Nephron (organoid): ENCODE results near the gene FNBP1.
"Not testable (repeated sequence)": the region's sequence is repeated elsewhere in the genome, so short reads cannot be mapped to it uniquely, and the experiment has no call there.

Experiments
- H3K27ac Mint-ChIP-seq, 3 experiments: 2 replicates each; pipeline ENCODE4 v1.8.0; 2020; ENCODE audit warnings: mixed read lengths in 3 of 3, mild to moderate bottlenecking in 2 of 3, moderate library complexity in 1 of 3
- H3K27me3 Mint-ChIP-seq: 2 replicates; pipeline ENCODE4 v1.8.0; 2021; ENCODE audit warnings: low read depth, mild to moderate bottlenecking, moderate library complexity, mixed read lengths
- H3K36me3 Mint-ChIP-seq: 2 replicates; pipeline ENCODE4 v1.8.0; 2020; ENCODE audit warnings: low read depth, mixed read lengths
- H3K4me1 Mint-ChIP-seq: 2 replicates; pipeline ENCODE4 v1.8.0; 2020; ENCODE audit warnings: mixed read lengths
- H3K4me3 Mint-ChIP-seq, 3 experiments: 2 replicates each; pipeline ENCODE4 v1.8.0; 2020; ENCODE audit warnings: mild to moderate bottlenecking in 3 of 3, mixed read lengths in 3 of 3, moderate library complexity in 2 of 3
- H3K9me3 Mint-ChIP-seq: 2 replicates; pipeline ENCODE4 v1.8.0; 2020; ENCODE audit warnings: mixed read lengths
- CTCF ChIP-seq, 3 experiments: fragments of 200-600 bp; sonication (generic); IDR thresholded peaks; one replicate each; pipeline ENCODE4 v1.5.0; 2021; ENCODE audit warnings: antibody characterized with exemption in 3 of 3; ENCODE audit not compliant: unreplicated experiment in 3 of 3

The FNBP1 gene

GRCh38 chr9:129996161-129996830 is 46.7 kb downstream of the FNBP1 start:
- TF ChIP-seq CTCF (IDR thresholded peaks at IDR 0.05; ENCODE audit: unreplicated experiment in 3 of 3): no peak
- Mint-ChIP-seq H3K9me3 (no peaks in the 10 kb centered on the region), H3K27me3 (no peaks in the 10 kb centered on the region), H3K27ac (peak overlapping the region; percentile 11 to 71 (median 23)), H3K4me1 (peaks cover 26% of the 10 kb centered on the region), H3K4me3 (no peak overlapping the region), H3K36me3 (peaks cover 18% of the 10 kb centered on the region)

GRCh38 chr9:129995409-129996160 is 47.4 kb downstream of the FNBP1 start:
- TF ChIP-seq CTCF (IDR thresholded peaks at IDR 0.05; ENCODE audit: unreplicated experiment in 3 of 3): no peak
- Mint-ChIP-seq H3K4me1 (peaks cover 26% of the 10 kb centered on the region), H3K9me3 (no peaks in the 10 kb centered on the region), H3K36me3 (peaks cover 25% of the 10 kb centered on the region), H3K27ac (peak overlapping the region; percentile 43 to 71 (median 44)), H3K4me3 (no peak overlapping the region), H3K27me3 (no peaks in the 10 kb centered on the region)

- Mint-ChIP-seq H3K4me1 (peaks cover 26% of the 10 kb centered on the region), H3K4me3 (no peak overlapping the region), H3K27me3 (no peaks in the 10 kb centered on the region), H3K27ac (peak overlapping the region; percentile 36 to 44 (median 43)), H3K36me3 (peaks cover 30% of the 10 kb centered on the region), H3K9me3 (no peaks in the 10 kb centered on the region)
- no peak for TF ChIP-seq CTCF (IDR thresholded peaks at IDR 0.05; ENCODE audit: unreplicated experiment in 3 of 3)
These were observed 48.1 kb downstream of the FNBP1 start for GRCh38 chr9:129994882-129995281.

- H3K36me3 Mint-ChIP-seq: peaks cover 31% of the 10 kb centered on the region
- not testable (repeated sequence) for H3K27me3 Mint-ChIP-seq, H3K4me3 Mint-ChIP-seq, H3K9me3 Mint-ChIP-seq, H3K27ac Mint-ChIP-seq
- peaks cover 17% of the 10 kb centered on the region for H3K4me1 Mint-ChIP-seq
These were observed 51.9 kb downstream of the FNBP1 start for GRCh38 chr9:129991139-129991538.

- Mint-ChIP-seq H3K9me3 (no peaks in the 10 kb centered on the region), H3K4me3 (no peak overlapping the region), H3K27me3 (no peaks in the 10 kb centered on the region), H3K36me3 (peaks cover 29% of the 10 kb centered on the region), H3K4me1 (peaks cover 11% of the 10 kb centered on the region), H3K27ac (peak overlapping the region in 2 of 3 experiments; percentile 1 to 17)
- no peak for TF ChIP-seq CTCF (IDR thresholded peaks at IDR 0.05; ENCODE audit: unreplicated experiment in 3 of 3)
These were observed 52.5 kb downstream of the FNBP1 start for GRCh38 chr9:129990269-129991010.

GRCh38 chr9:129989740-129990139 is 53.2 kb downstream of the FNBP1 start:
- Mint-ChIP-seq H3K27me3 (no peaks in the 10 kb centered on the region), H3K4me1 (peaks cover 6% of the 10 kb centered on the region), H3K27ac (no peak overlapping the region), H3K36me3 (peaks cover 33% of the 10 kb centered on the region), H3K9me3 (peaks cover 1% of the 10 kb centered on the region), H3K4me3 (no peak overlapping the region)
- TF ChIP-seq CTCF (IDR thresholded peaks at IDR 0.05; ENCODE audit: unreplicated experiment in 3 of 3): no peak
